HTERT RPE-1 (cell line): ENCODE results near the gene SCYGR3.

Source experiments
- in situ Hi-C: fragments of 300-500 bp; cut with MboI; formaldehyde crosslinking; loops from 4 replicates; pipeline ENCODE4 v1.14.3; 2020; ENCODE audit warnings: low sequenced_read_pairs

Gene SCYGR3

DNA sequence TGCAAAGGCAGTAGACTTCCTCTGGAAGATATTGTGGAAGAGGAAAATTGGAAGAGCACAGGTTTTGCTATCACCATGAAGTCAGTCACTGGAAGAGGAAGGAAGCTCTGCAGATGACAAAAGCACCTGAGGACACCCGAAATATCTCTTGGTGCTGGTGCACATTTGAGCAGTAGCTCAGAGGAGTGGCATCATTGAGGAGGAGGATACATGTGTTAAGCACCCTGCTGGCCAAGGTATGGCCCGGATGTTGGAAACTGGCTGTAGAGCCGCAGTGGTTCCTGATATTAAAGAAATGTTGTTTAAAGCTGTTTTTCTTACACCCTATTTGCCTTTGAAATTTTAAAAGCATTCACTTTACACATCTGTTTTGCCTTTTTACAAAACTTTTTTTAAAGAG is 48.6 kb downstream of the SCYGR3 start:
- in situ Hi-C loops = no loop called here

- in situ Hi-C loops = no loop called here
Measured at GRCh38 chr2:227565080-227565479, 49.6 kb downstream of the SCYGR3 start.
